Esophagus squamous epithelium (tissue), 5 donors: ENCODE results near the gene ASB9. TPM values are rescaled to one million over a fixed set of nuclear protein-coding genes. Genes with fewer than 3 reads are reported as not detected.
"Not testable (repeated sequence)": the region's sequence is repeated elsewhere in the genome, so short reads cannot be mapped to it uniquely, and the experiment has no call there.

Experiments
- DNase-seq: peaks from one replicate; lab custom pipeline; 2025; lab: John Stamatoyannopoulos, UW
- H3K27ac ChIP-seq, 4 donors: fragments of 200-600 bp; sonication (generic); one replicate each; pipeline ENCODE4 v1.5.1; 2016 to 2019; ENCODE audit warnings: mild to moderate bottlenecking in 1 of 4
- H3K27me3 ChIP-seq, 4 donors: fragments of 200-600 bp; sonication (generic); 1 replicate in 3 of 4; 2 replicates in 1 of 4; pipeline versions ENCODE4 v1.5.1 to v1.6.0; 2017 to 2021; ENCODE audit warnings: antibody characterized with exemption in 1 of 4
- H3K36me3 ChIP-seq, 3 donors: fragments of 200-600 bp; sonication (generic); one replicate each; pipeline ENCODE4 v1.5.1; 2016 to 2019
- H3K4me1 ChIP-seq, 3 donors: fragments of 200-600 bp; sonication (generic); one replicate each; pipeline ENCODE4 v1.5.1; 2017 to 2019
- H3K4me3 ChIP-seq, 4 donors: fragments of 200-600 bp; sonication (generic); 1 replicate in 3 of 4; 2 replicates in 1 of 4; pipeline ENCODE4 v1.5.1; 2016 to 2019; ENCODE audit warnings: mild to moderate bottlenecking in 2 of 4, moderate library complexity in 1 of 4
- H3K9me3 ChIP-seq, 3 donors: fragments of 200-600 bp; sonication (generic); one replicate each; pipeline ENCODE4 v1.5.1; 2016 to 2019
- POLR2A ChIP-seq, 4 donors: fragments of 450-650 bp; IDR thresholded peaks; one replicate each; pipeline ENCODE4 v1.6.1; 2017; ENCODE audit warnings: antibody characterized with exemption in 4 of 4, mild to moderate bottlenecking in 4 of 4, moderate library complexity in 3 of 4
- WGBS, 2 donors: methylation state at CpG; one replicate each; pipeline ENCODE4 v1.1.5; 2018; 5-methylcytosine and 5-hydroxymethylcytosine counted together
- intact Hi-C: fragments of 100-400 bp; cut with DNase I; formaldehyde crosslinking; loops from one replicate; pipeline ENCODE4 v1.15.0; 2022
- total RNA-seq, 4 donors: library from RNA; depleted of rRNA; stranded (reverse); fragments of >200 nt; gene quantifications; one replicate each; pipeline ENCODE4 v1.1.0, GENCODE V29; 2016
- TF ChIP-seq, protein P1 (sequence below), 6 experiments: fragments of 450-650 bp in 4 of 6; fragments of 200-600 bp in 2 of 6; sonication (generic) in 2 of 6; IDR thresholded peaks; one replicate each; pipeline ENCODE4 v1.5.1; 2016 to 2019; ENCODE audit warnings: antibody characterized with exemption in 6 of 6, mild to moderate bottlenecking in 4 of 6, moderate library complexity in 4 of 6
- donor health status: DM: yes; HTN: yes; CAD: no.

Gene ASB9
- total RNA-seq, 4 donors from 2014 or later, result 0.15 to 3.4 (median 1.3) TPM

DNA sequence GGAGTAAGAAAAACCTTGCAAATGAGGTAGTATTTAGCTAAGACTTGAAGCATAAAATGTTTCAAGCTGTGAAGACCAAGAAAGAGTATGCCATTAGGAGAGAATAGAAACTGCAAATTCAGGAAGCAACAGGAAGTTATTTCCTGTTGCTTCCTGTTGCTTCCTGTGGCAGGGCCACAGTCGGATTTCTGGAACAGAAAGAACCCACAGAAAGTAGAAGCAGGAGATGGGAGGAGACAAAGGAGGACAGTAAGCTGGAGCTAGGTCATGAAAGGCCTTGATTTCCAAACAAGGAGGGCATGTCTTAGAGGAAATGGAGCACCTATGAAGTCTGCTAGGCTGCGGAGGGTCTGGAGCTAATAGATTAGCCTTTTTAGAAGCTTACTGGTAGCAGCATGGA is 28.3 kb upstream of the ASB9 start:
- WGBS, 2 donors, result 13 to 39% methylated on average over 1 to 2 of the region's 2 CpGs
- intact Hi-C loops, result no loop called here
- H3K9me3 ChIP-seq, result no peaks in the 10 kb centered on the region
- no peak for DNase-seq
- TF ChIP-seq POLR2A (IDR thresholded peaks at IDR 0.05), result no peak
- TF ChIP-seq, protein P1, sequence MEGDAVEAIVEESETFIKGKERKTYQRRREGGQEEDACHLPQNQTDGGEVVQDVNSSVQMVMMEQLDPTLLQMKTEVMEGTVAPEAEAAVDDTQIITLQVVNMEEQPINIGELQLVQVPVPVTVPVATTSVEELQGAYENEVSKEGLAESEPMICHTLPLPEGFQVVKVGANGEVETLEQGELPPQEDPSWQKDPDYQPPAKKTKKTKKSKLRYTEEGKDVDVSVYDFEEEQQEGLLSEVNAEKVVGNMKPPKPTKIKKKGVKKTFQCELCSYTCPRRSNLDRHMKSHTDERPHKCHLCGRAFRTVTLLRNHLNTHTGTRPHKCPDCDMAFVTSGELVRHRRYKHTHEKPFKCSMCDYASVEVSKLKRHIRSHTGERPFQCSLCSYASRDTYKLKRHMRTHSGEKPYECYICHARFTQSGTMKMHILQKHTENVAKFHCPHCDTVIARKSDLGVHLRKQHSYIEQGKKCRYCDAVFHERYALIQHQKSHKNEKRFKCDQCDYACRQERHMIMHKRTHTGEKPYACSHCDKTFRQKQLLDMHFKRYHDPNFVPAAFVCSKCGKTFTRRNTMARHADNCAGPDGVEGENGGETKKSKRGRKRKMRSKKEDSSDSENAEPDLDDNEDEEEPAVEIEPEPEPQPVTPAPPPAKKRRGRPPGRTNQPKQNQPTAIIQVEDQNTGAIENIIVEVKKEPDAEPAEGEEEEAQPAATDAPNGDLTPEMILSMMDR (IDR thresholded peaks at IDR 0.05), result no peak
- H3K36me3 ChIP-seq, result no peaks in the 10 kb centered on the region
- no peak overlapping the region for H3K4me3 ChIP-seq
- H3K27me3 ChIP-seq, result no peaks in the 10 kb centered on the region
- no peaks in the 10 kb centered on the region for H3K4me1 ChIP-seq
- peak overlapping the region in 2 of 4 donors; percentile 36 to 65 for H3K27ac ChIP-seq

DNA sequence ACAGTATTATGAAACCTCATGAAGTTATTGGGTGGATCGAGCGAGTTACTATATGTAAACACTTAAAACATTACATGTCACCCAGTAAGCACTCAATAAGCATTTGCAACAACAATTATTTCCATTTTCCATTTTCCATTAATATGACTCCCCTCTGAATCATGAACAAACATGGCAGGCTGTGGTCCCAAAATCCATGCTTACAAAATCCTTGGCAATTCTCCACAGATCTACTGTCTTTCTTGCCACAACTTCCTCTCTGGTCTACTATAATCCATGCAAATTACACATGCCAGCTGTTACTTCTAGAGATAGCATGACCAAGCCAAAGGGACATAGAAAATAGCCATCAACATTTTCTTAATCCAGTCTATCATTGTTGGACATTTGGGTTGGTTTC is 23.6 kb upstream of the ASB9 start:
- Histone ChIP-seq H3K4me3 (no peak overlapping the region), H3K9me3 (no peaks in the 10 kb centered on the region), H3K36me3 (no peaks in the 10 kb centered on the region), H3K27me3 (no peaks in the 10 kb centered on the region), H3K4me1 (no peaks in the 10 kb centered on the region), H3K27ac (no peak overlapping the region)
- no peak for DNase-seq
- intact Hi-C loops, result no loop called here
- 69 to 96% methylated on average over 2 of the region's 2 CpGs for WGBS, 2 donors
- no peak for TF ChIP-seq POLR2A (IDR thresholded peaks at IDR 0.05)
- TF ChIP-seq, protein P1 (IDR thresholded peaks at IDR 0.05), result no peak

DNA sequence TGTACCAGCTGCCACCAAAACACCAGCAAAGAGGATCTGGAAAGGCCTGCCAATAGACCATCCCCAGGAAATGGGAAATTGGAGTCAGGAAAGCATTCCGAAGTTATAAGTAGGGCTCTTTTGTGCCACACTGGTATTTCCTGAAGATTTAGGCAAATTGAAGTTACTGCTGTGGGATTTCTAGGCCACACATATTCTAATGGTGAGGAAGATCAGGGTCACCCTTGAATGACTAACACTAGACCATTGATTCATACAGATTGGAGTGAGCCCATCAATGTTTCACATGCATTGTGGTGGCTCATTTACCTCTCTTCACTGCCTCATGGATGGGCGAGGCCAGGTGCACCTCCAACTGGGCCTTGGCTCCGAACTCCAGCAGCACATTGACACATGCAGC is 23.0 kb upstream of the ASB9 start:
- no peaks in the 10 kb centered on the region for H3K36me3 ChIP-seq
- H3K9me3 ChIP-seq, result no peaks in the 10 kb centered on the region
- H3K27me3 ChIP-seq, result no peaks in the 10 kb centered on the region
- no peak for DNase-seq
- H3K27ac ChIP-seq, result no peak overlapping the region
- no peak overlapping the region for H3K4me3 ChIP-seq
- no peaks in the 10 kb centered on the region for H3K4me1 ChIP-seq
- intact Hi-C loops, result no loop called here
- no peak for TF ChIP-seq POLR2A (IDR thresholded peaks at IDR 0.05)
- TF ChIP-seq, protein P1 (IDR thresholded peaks at IDR 0.05), result no peak
- 70 to 82% methylated on average over 2 to 3 of the region's 3 CpGs for WGBS, 2 donors

DNA sequence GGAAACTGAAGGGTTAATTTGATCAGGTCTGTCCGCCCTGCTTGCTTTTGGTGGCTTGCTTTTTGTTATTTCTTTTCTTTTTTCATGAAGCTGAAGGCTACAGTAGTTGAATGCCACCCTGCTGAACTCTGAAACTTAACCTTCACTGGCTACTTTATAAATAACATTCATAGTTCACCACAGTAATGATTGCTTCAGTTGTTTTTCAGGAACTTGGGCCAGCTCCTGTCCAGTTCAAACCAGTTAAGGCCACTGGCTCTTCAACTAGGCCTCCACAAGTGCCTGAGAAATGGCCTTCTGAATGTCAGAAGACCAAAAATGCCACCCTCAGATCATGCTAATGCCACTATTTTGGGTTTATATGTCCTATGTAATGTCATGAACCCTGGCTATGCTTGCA is 7.7 kb upstream of the ASB9 start:
- no peak overlapping the region for H3K4me3 ChIP-seq
- H3K4me1 ChIP-seq, result no peaks in the 10 kb centered on the region
- H3K36me3 ChIP-seq, result no peaks in the 10 kb centered on the region
- H3K27me3 ChIP-seq, result no peaks in the 10 kb centered on the region
- TF ChIP-seq, protein P1 (IDR thresholded peaks at IDR 0.05), result no peak
- no peak for TF ChIP-seq POLR2A (IDR thresholded peaks at IDR 0.05)
- DNase-seq, result no peak
- H3K9me3 ChIP-seq, result no peaks in the 10 kb centered on the region
- intact Hi-C loops, result no loop called here
- H3K27ac ChIP-seq, result no peak overlapping the region
- WGBS, 2 donors, result 32 to 83% methylated on average over 1 of the region's 1 CpG

DNA sequence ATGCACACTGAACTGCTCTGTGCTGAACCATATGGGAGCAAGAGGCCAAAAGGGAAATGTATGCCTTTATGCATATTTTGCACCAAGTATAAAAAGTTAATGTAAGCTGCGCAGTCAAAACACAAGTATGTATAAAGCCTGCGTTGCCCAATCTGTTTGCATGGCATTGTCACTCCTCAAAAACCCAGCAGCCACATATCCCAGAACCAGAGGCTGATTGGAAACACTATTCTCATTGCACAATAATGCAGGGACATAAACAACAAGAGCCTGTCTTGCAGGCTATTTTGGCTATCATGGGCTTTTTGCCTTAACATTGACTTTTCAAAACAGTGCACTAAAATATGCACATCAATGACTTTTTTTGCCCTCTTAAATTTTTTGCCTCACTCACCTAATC is 5.1 kb upstream of the ASB9 start:
- Histone ChIP-seq H3K4me1 (peaks cover 0 to 6% (median 0%) of the 10 kb centered on the region in 3 donors), H3K27me3 (no peaks in the 10 kb centered on the region), H3K9me3 (no peaks in the 10 kb centered on the region), H3K27ac (no peak overlapping the region), H3K4me3 (no peak overlapping the region), H3K36me3 (no peaks in the 10 kb centered on the region)
- DNase-seq, result no peak
- intact Hi-C loops, result no loop called here
- TF ChIP-seq POLR2A (IDR thresholded peaks at IDR 0.05), result no peak
- TF ChIP-seq, protein P1 (IDR thresholded peaks at IDR 0.05), result no peak
- 83% methylated on average over 2 of the region's 2 CpGs; no CpG with 5 or more reads in 1 of the 2 donors for WGBS, 2 donors

DNA sequence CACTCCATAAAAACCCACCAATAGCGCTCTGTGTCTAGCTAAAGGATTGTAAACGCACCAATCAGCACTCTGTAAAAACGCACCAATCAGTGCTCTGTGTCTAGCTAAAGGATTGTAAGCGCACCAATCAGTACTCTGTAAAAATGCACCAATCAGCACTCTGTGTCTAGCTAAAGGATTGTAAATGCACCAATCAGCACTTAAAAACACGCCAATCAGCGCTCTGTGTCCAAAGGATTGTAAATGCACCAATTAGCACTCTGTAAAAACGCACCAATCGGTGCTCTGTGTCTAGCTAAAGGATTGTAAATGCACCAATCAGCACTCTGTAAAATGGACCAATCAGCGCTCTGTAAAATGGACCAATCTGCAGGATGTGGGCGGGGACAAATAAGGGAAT is 3.4 kb upstream of the ASB9 start:
- H3K36me3 ChIP-seq, intact Hi-C loops: not testable (repeated sequence)
- WGBS, 2 donors, result 82 to 97% methylated on average over 6 to 10 of the region's 10 CpGs

More for the DNA sequence above, 3.4 kb upstream of the ASB9 start:
- not testable (repeated sequence) for H3K27ac ChIP-seq, H3K4me3 ChIP-seq, H3K27me3 ChIP-seq, DNase-seq, H3K9me3 ChIP-seq
- peaks cover 0 to 19% (median 3%) of the 10 kb centered on the region in 3 donors for H3K4me1 ChIP-seq
